Measurements from ENCODE around the gene ACTN3. TPM values are rescaled to one million over a fixed set of nuclear protein-coding genes. Genes with fewer than 3 reads are reported as not detected.

Gene ACTN3
- total RNA-seq, 1 donor from 2014 or later = not detected

- no peaks in the 10 kb centered on the region for H3K9me3 Mint-ChIP-seq (ENCODE audit: unreplicated experiment)
- no peak overlapping the region for H2AFZ ChIP-seq (ENCODE audit: low read depth, low read length)
- no peak for DNase-seq (ENCODE audit: low read depth)
- H3K4me3 ChIP-seq (ENCODE audit: insufficient read depth, low read depth, low read length) = no peak overlapping the region
- H3K9me3 ChIP-seq (ENCODE audit: insufficient read depth, low read depth, low read length) = no peaks in the 10 kb centered on the region
- peak overlapping the region; percentile 83 for H3K27ac Mint-ChIP-seq (ENCODE audit: unreplicated experiment)
- no peaks in the 10 kb centered on the region for H3K27me3 ChIP-seq (ENCODE audit: insufficient read depth, low read length)
- no peaks in the 10 kb centered on the region for H3K27me3 Mint-ChIP-seq (ENCODE audit: low read depth, unreplicated experiment)
- peaks cover 46% of the 10 kb centered on the region for H4K20me1 ChIP-seq (ENCODE audit: insufficient read depth, low read length)
- peaks cover 28% of the 10 kb centered on the region for H3K4me1 ChIP-seq (ENCODE audit: insufficient read depth, low read length)
- no peaks in the 10 kb centered on the region for H3K79me2 ChIP-seq (ENCODE audit: insufficient read depth, low read length)
- no peak for FAIRE-seq
- no peak overlapping the region for H3K4me2 ChIP-seq (ENCODE audit: low read length)
- TF ChIP-seq EZH2 (IDR thresholded peaks at IDR 0.05; ENCODE audit: insufficient read depth, low read length) = no peak
- no peak for TF ChIP-seq CTCF (IDR thresholded peaks at IDR 0.05; ENCODE audit: insufficient read depth, low read depth, low read length)
- peaks cover 17% of the 10 kb centered on the region for H3K36me3 Mint-ChIP-seq (ENCODE audit: low read depth, unreplicated experiment)
- no peak overlapping the region for H3K27ac ChIP-seq (ENCODE audit: low read depth, low read length)
- H3K9ac ChIP-seq (ENCODE audit: low read length) = peak overlapping the region; percentile 11
- peaks cover 4% of the 10 kb centered on the region for H3K36me3 ChIP-seq (ENCODE audit: insufficient read depth, low read length)
- H3K4me3 Mint-ChIP-seq (ENCODE audit: unreplicated experiment) = no peak overlapping the region
- H3K4me1 Mint-ChIP-seq (ENCODE audit: low read depth, unreplicated experiment) = peaks cover 10% of the 10 kb centered on the region
Measured at GRCh38 chr11:66600219-66600618, 53.5 kb downstream of the ACTN3 start.

GRCh38 chr11:66600631-66601233 is 54.0 kb downstream of the ACTN3 start:
- H3K36me3 Mint-ChIP-seq (ENCODE audit: low read depth, unreplicated experiment) = peaks cover 20% of the 10 kb centered on the region
- Histone ChIP-seq H4K20me1 (ENCODE audit: insufficient read depth, low read length) (peaks cover 41% of the 10 kb centered on the region), H3K36me3 (ENCODE audit: insufficient read depth, low read length) (peaks cover 4% of the 10 kb centered on the region), H3K27ac (ENCODE audit: low read depth, low read length) (no peak overlapping the region), H3K4me2 (ENCODE audit: low read length) (no peak overlapping the region), H3K27me3 (ENCODE audit: insufficient read depth, low read length) (no peaks in the 10 kb centered on the region), H2AFZ (ENCODE audit: low read depth, low read length) (no peak overlapping the region), H3K4me3 (ENCODE audit: insufficient read depth, low read depth, low read length) (no peak overlapping the region), H3K79me2 (ENCODE audit: insufficient read depth, low read length) (no peaks in the 10 kb centered on the region), H3K9ac (ENCODE audit: low read length) (peak overlapping the region; percentile 11), H3K4me1 (ENCODE audit: insufficient read depth, low read length) (peaks cover 23% of the 10 kb centered on the region), H3K9me3 (ENCODE audit: insufficient read depth, low read depth, low read length) (no peaks in the 10 kb centered on the region)
- H3K27me3 Mint-ChIP-seq (ENCODE audit: low read depth, unreplicated experiment) = no peaks in the 10 kb centered on the region
- TF ChIP-seq CTCF (IDR thresholded peaks at IDR 0.05; ENCODE audit: insufficient read depth, low read depth, low read length) (no peak), EZH2 (IDR thresholded peaks at IDR 0.05; ENCODE audit: insufficient read depth, low read length) (no peak)
- peak overlapping the region; percentile 83 for H3K27ac Mint-ChIP-seq (ENCODE audit: unreplicated experiment)
- FAIRE-seq = no peak
- H3K4me1 Mint-ChIP-seq (ENCODE audit: low read depth, unreplicated experiment) = peaks cover 9% of the 10 kb centered on the region
- no peak overlapping the region for H3K4me3 Mint-ChIP-seq (ENCODE audit: unreplicated experiment)
- no peaks in the 10 kb centered on the region for H3K9me3 Mint-ChIP-seq (ENCODE audit: unreplicated experiment)
- DNase-seq (ENCODE audit: low read depth) = no peak

GRCh38 chr11:66603072-66603471 is 56.4 kb downstream of the ACTN3 start:
- no peak for DNase-seq (ENCODE audit: low read depth)
- peaks cover 4% of the 10 kb centered on the region for H3K36me3 ChIP-seq (ENCODE audit: insufficient read depth, low read length)
- H3K27me3 ChIP-seq (ENCODE audit: insufficient read depth, low read length) = no peaks in the 10 kb centered on the region
- TF ChIP-seq CTCF (IDR thresholded peaks at IDR 0.05; ENCODE audit: insufficient read depth, low read depth, low read length) = no peak
- no peak for TF ChIP-seq EZH2 (IDR thresholded peaks at IDR 0.05; ENCODE audit: insufficient read depth, low read length)
- no peak overlapping the region for H3K4me3 ChIP-seq (ENCODE audit: insufficient read depth, low read depth, low read length)
- H3K27ac Mint-ChIP-seq (ENCODE audit: unreplicated experiment) = no peak overlapping the region
- H3K36me3 Mint-ChIP-seq (ENCODE audit: low read depth, unreplicated experiment) = peaks cover 24% of the 10 kb centered on the region
- peaks cover 22% of the 10 kb centered on the region for H3K4me1 ChIP-seq (ENCODE audit: insufficient read depth, low read length)
- no peaks in the 10 kb centered on the region for H3K27me3 Mint-ChIP-seq (ENCODE audit: low read depth, unreplicated experiment)
- H3K79me2 ChIP-seq (ENCODE audit: insufficient read depth, low read length) = no peaks in the 10 kb centered on the region
- no peaks in the 10 kb centered on the region for H3K9me3 Mint-ChIP-seq (ENCODE audit: unreplicated experiment)
- no peak overlapping the region for H3K4me2 ChIP-seq (ENCODE audit: low read length)
- no peak overlapping the region for H3K9ac ChIP-seq (ENCODE audit: low read length)
- no peak overlapping the region for H3K4me3 Mint-ChIP-seq (ENCODE audit: unreplicated experiment)
- H3K27ac ChIP-seq (ENCODE audit: low read depth, low read length) = no peak overlapping the region
- peaks cover 46% of the 10 kb centered on the region for H4K20me1 ChIP-seq (ENCODE audit: insufficient read depth, low read length)
- no peaks in the 10 kb centered on the region for H3K9me3 ChIP-seq (ENCODE audit: insufficient read depth, low read depth, low read length)
- H3K4me1 Mint-ChIP-seq (ENCODE audit: low read depth, unreplicated experiment) = peaks cover 9% of the 10 kb centered on the region
- no peak for FAIRE-seq
- no peak overlapping the region for H2AFZ ChIP-seq (ENCODE audit: low read depth, low read length)

Measured in astrocyte (in vitro differentiated cells and primary cell).